HFF-Myc (cell line): ENCODE results near the gene SCGB3A1.

ENCODE experiments used
- DNase-seq: peaks from one replicate; pipeline ENCODE4 v3.0.0-alpha.2; 2011; ENCODE audit warnings: low read depth; ENCODE audit errors: extremely low read depth
- H3K4me3 ChIP-seq: replicated peaks from 2 replicates; pipeline ENCODE4 v1.5.1; 2011; ENCODE audit warnings: low read depth, mild to moderate bottlenecking, control low read depth, low read length
- CTCF ChIP-seq: IDR thresholded peaks from 2 replicates; pipeline ENCODE4 v1.5.1; 2012; ENCODE audit warnings: mild to moderate bottlenecking, low read depth, low read length, control low read depth; ENCODE audit errors: missing control alignments

Gene SCGB3A1

DNA sequence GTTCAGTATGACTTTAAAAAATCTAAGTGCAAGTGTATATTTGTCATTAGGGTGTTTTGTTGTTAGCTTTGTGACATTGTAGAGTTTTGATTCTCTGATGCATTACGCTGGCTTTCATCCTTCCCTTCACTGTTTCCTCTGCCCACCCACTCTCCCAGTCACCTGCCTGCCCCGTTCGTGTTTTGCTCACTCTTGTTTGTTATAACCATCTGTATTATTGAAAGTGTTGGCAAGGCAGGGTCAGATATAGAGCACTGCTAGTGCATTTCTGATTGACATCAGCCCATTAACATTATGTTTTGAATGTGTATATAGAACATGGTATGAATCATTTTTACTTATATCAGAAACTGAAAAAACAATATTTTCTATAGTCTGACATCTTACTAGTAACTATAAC lies 27.3 kb downstream of the SCGB3A1 start:
- no peak for DNase-seq
- H3K4me3 ChIP-seq = no peak overlapping the region
- TF ChIP-seq CTCF = no peak

DNA sequence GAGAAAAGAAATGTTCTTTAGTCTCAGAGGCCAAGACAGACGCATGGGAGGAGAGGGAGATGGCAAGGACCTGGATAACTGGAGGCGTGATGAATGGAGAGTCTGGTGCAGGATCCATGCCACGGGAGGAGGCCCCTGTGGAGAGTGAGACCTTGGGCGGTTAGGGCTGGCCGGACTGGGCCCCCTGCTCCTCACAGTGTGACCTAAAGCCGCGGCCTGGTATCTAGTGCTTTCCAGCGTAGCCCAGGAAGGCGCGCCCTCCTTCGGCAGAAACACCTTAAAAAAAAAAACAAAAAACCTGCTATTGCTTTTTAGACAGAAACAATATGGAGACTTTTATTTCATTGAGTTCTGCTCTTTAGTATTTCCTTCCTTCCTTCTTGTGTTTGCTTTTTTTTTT lies 33.1 kb downstream of the SCGB3A1 start:
- H3K4me3 ChIP-seq = no peak overlapping the region
- no peak for DNase-seq
- TF ChIP-seq CTCF = no peak

DNA sequence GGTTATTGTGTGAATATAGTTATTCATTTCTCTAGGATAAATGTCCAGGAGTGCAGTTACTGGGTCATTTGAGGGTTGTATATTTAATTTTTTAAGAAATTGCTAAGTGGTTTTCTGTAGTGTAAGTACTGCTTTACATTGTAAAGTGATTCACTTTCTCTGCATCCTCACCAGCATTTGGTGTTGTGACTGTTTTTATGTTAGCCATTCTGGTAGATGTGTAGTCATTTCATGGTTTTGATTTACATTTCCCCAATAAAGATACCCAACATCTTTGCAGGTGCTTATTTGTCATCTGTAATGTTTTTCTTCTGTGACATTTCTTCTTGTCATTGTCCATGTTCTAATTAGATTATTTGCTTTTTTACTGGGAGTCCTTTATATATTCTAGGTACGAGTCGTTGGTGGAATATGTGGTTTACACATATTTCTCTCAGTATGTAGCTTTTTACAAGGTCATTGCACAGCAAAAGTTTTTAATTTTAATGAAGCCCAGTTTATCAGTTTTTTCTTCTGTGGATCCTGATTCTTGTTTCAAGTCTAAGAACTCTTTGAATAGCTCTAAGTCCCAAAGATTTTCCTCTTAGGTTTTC lies 34.0 kb downstream of the SCGB3A1 start:
- H3K4me3 ChIP-seq = no peak overlapping the region
- no peak for TF ChIP-seq CTCF
- no peak for DNase-seq

- no peak overlapping the region for H3K4me3 ChIP-seq
- TF ChIP-seq CTCF = no peak
- DNase-seq = no peak
Observed at GRCh38 chr5:180555168-180555921, 36.0 kb downstream of the SCGB3A1 start.

DNA sequence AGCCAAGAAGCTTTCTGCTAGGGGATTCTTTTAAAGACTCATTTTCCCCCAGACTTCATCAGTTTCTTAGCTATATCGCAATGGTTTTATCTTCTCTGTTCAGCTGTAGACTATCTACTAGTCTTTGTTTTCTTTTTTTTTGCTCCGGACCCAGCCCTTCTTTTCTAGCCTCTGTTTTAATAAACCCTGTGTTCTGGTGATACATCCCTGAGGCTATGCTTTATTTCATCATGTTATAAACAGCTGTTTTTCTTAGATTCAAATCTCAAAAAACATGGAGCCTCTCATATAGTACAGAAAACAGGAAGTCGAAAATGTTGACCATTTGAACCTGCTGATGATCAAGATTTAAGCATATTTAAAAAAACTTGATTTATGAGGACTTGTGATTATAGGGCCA lies 37.8 kb downstream of the SCGB3A1 start:
- no peak for TF ChIP-seq CTCF
- no peak overlapping the region for H3K4me3 ChIP-seq
- no peak for DNase-seq

GRCh38 chr5:180548563-180548962 lies 42.7 kb downstream of the SCGB3A1 start:
- no peak for DNase-seq
- TF ChIP-seq CTCF = no peak
- H3K4me3 ChIP-seq = no peak overlapping the region
